ENCODE data around the gene D2HGDH. TPM values are rescaled to one million over a fixed set of nuclear protein-coding genes. Genes with fewer than 3 reads are reported as not detected.

Gene D2HGDH
- total and polyA plus RNA-seq, 2 of the 13 experiments (the other 11 are each of a cell fraction or from before 2014, with no cell fraction given): 19.2 to 20.3 TPM

- intact Hi-C loops (cut with micrococcal nuclease; ENCODE audit: unreplicated experiment): no loop called here
- POLR2A ChIA-PET: interaction anchor here (5.2 kb wide), 1 partner anchor 10 kb away, joined by 37 read pairs; no protein-coding TSS in a partner anchor
These were observed 28.5 kb downstream of the D2HGDH start for GRCh38 chr2:241762933-241763369.

More at GRCh38 chr2:241762933-241763369, 28.5 kb downstream of the D2HGDH start:
- Histone ChIP-seq H3K79me2 (ENCODE audit: insufficient read depth, low read length) (no peaks in the 10 kb centered on the region), H3K4me1 (ENCODE audit: insufficient read depth, low read length) (0 out of 2 replicates have a peak, but pooled peaks cover 6% of the 10 kb centered on the region), H3K27me3 (ENCODE audit: control insufficient read depth in 1 of 2, insufficient read depth in 2 of 2, low read length in 2 of 2) (no peaks in the 10 kb centered on the region), H3K4me3 (replicated peaks in 1 of 3; ENCODE audit: insufficient read depth in 1 of 3, low read depth in 2 of 3, low read length in 3 of 3) (no peak overlapping the region), H2AFZ (ENCODE audit: low read length) (no peak overlapping the region), H3K27ac (ENCODE audit: extremely low read length, insufficient read depth, low read length) (no peak overlapping the region), H3K36me3 (replicated peaks in 1 of 2; ENCODE audit: control insufficient read depth in 1 of 2, insufficient read depth in 2 of 2, low read length in 2 of 2) (no peaks in the 10 kb centered on the region; a peak in 1 of 5 replicates), H4K20me1 (ENCODE audit: insufficient read depth, low read length) (no peaks in the 10 kb centered on the region), H3K9me3 (ENCODE audit: low read length) (no peaks in the 10 kb centered on the region), H3K4me2 (ENCODE audit: low read depth, low read length) (no peak overlapping the region), H3K9ac (ENCODE audit: insufficient read depth, low read depth, low read length) (no peak overlapping the region)
- TF ChIP-seq MATR3 (CRISPR knock-in tag; IDR thresholded peaks at IDR 0.05) (no peak), ZFP62 (CRISPR knock-in tag; IDR thresholded peaks at IDR 0.05) (no peak), ZNF354B (CRISPR knock-in tag; IDR thresholded peaks at IDR 0.05) (no peak), ZNF205 (CRISPR knock-in tag; IDR thresholded peaks at IDR 0.05) (no peak), GRHL1 (CRISPR knock-in tag; conservative IDR thresholded peaks at IDR 0.05) (no peak), RARA (CRISPR knock-in tag; IDR thresholded peaks at IDR 0.05) (no peak), DNMT3B (CRISPR knock-in tag; conservative IDR thresholded peaks at IDR 0.05) (no peak)
- CTCF ChIA-PET (ENCODE audit: low intra/inter-chr PET ratio, low total read pairs): no interaction called here
- FAIRE-seq (no peak), ATAC-seq (no peak), DNase-seq (ENCODE audit: low spot score) (no peak)
- BruUV-seq (replicated peaks): no TSS peak
- in situ Hi-C loops (cut with HindIII; ENCODE audit: extremely low pct_ligation_motif_present, low pct_unique_long_range_greater_than_20kb): no loop called here
- whole genome bisulfite sequencing (ENCODE audit: low lambda C conversion rate): 93% methylated on average over 13 of the region's 13 CpGs

Measured in HepG2 (cell line).